HEK293 (cell line): ENCODE measurements around the gene VOPP1.
"Not testable (repeated sequence)": the region's sequence is repeated elsewhere in the genome, so short reads cannot be mapped to it uniquely, and the experiment has no call there.

Experiments
- CTCF ChIA-PET: fragments of 350-600 bp; formaldehyde crosslinking; extraction: SDS; loops from one replicate; lab custom pipeline; 2021; ENCODE audit warnings: antibody characterized with exemption; lab: Yijun Ruan, JAX
- POLR2A ChIA-PET: fragments of 300-600 bp; formaldehyde crosslinking; extraction: SDS; loops from one replicate; lab custom pipeline; 2020; ENCODE audit warnings: antibody characterized with exemption, inconsistent platforms; lab: Yijun Ruan, JAX
- H3K27ac ChIP-seq: fragments of 200-500 bp; sonication (Bioruptor generic); 2 replicates; pipeline ENCODE4 v1.5.1; 2014; ENCODE audit warnings: low read depth, low read length, control low read depth, inconsistent platforms; ENCODE audit errors: extremely low read depth
- H3K36me3 ChIP-seq, 2 experiments: fragments of 200-500 bp in 1 of 2; sonication (Bioruptor generic) in 1 of 2; 1 replicate in 1 of 2; 2 replicates in 1 of 2; pipeline ENCODE4 v1.5.1; 2014 to 2017; ENCODE audit warnings: inconsistent platforms in 2 of 2, low read length in 2 of 2; ENCODE audit not compliant: control insufficient read depth in 2 of 2, insufficient read depth in 1 of 2
- H3K4me1 ChIP-seq: fragments of 200-500 bp; sonication (Bioruptor generic); 2 replicates; pipeline ENCODE4 v1.5.1; 2014; ENCODE audit warnings: mild to moderate bottlenecking, low read length, inconsistent platforms; ENCODE audit not compliant: control insufficient read depth, insufficient read depth
- H3K4me3 ChIP-seq: 2 replicates; pipeline ENCODE4 v1.5.1; 2011; ENCODE audit warnings: low read depth, mild to moderate bottlenecking, control low read depth, low read length, moderate library complexity
- H3K9me3 ChIP-seq: fragments of 200-500 bp; sonication (Bioruptor generic); 2 replicates; pipeline ENCODE4 v1.5.1; 2014; ENCODE audit warnings: low read depth, low read length, inconsistent platforms; ENCODE audit not compliant: control insufficient read depth, insufficient read depth
- GFI1B ChIP-seq: fragments of 450-650 bp; formaldehyde crosslinking; IDR thresholded peaks from 2 replicates; pipeline ENCODE4 v1.5.1; 2016; ENCODE audit warnings: missing biosample characterization, missing genetic modification characterization
- KLF8 ChIP-seq: fragments of 450-650 bp; formaldehyde crosslinking; IDR thresholded peaks from 2 replicates; pipeline ENCODE4 v1.5.1; 2016; ENCODE audit warnings: missing biosample characterization, missing genetic modification characterization
- OVOL3 ChIP-seq: fragments of 450-650 bp; formaldehyde crosslinking; IDR thresholded peaks from 2 replicates; pipeline ENCODE4 v1.5.1; 2016; ENCODE audit warnings: missing biosample characterization, missing genetic modification characterization
- REPIN1 ChIP-seq: fragments of 450-650 bp; formaldehyde crosslinking; IDR thresholded peaks from 2 replicates; pipeline ENCODE4 v1.5.1; 2017; ENCODE audit warnings: missing biosample characterization, missing genetic modification characterization, low read depth
- SP7 ChIP-seq: fragments of 450-650 bp; formaldehyde crosslinking; IDR thresholded peaks from 2 replicates; pipeline ENCODE4 v1.5.1; 2016; ENCODE audit warnings: missing biosample characterization, missing genetic modification characterization
- ZEB2 ChIP-seq: fragments of 450-650 bp; formaldehyde crosslinking; IDR thresholded peaks from 2 replicates; pipeline ENCODE4 v1.5.1; 2016; ENCODE audit warnings: missing biosample characterization, missing genetic modification characterization
- ZNF10 ChIP-seq: fragments of 450-650 bp; formaldehyde crosslinking; IDR thresholded peaks from 2 replicates; pipeline ENCODE4 v1.5.1; 2017; ENCODE audit warnings: missing biosample characterization, missing genetic modification characterization
- ZNF174 ChIP-seq: fragments of 450-650 bp; formaldehyde crosslinking; IDR thresholded peaks from 2 replicates; pipeline ENCODE4 v1.5.0; 2017; ENCODE audit warnings: missing biosample characterization, mild to moderate bottlenecking, missing genetic modification characterization
- ZNF202 ChIP-seq: fragments of 450-650 bp; formaldehyde crosslinking; IDR thresholded peaks from 2 replicates; pipeline ENCODE4 v1.5.1; 2016; ENCODE audit warnings: missing biosample characterization, missing genetic modification characterization, borderline replicate concordance
- ZNF404 ChIP-seq: fragments of 450-650 bp; formaldehyde crosslinking; IDR thresholded peaks from 2 replicates; pipeline ENCODE4 v1.5.1; 2017; ENCODE audit warnings: missing biosample characterization, missing genetic modification characterization
- ZNF423 ChIP-seq: fragments of 450-650 bp; formaldehyde crosslinking; IDR thresholded peaks from 2 replicates; pipeline ENCODE4 v1.5.1; 2016; ENCODE audit warnings: missing biosample characterization, missing genetic modification characterization
- ZNF530 ChIP-seq: fragments of 450-650 bp; formaldehyde crosslinking; IDR thresholded peaks from 2 replicates; pipeline ENCODE4 v1.5.1; 2016; ENCODE audit warnings: low read depth, missing biosample characterization, missing genetic modification characterization
- ZNF623 ChIP-seq: fragments of 450-650 bp; formaldehyde crosslinking; IDR thresholded peaks from 2 replicates; pipeline ENCODE4 v1.5.1; 2016; ENCODE audit warnings: missing biosample characterization, missing genetic modification characterization
- TF ChIP-seq, protein P1 (sequence below): fragments of 450-650 bp; formaldehyde crosslinking; IDR thresholded peaks from 2 replicates; pipeline ENCODE4 v1.5.1; 2016; ENCODE audit warnings: missing biosample characterization, missing genetic modification characterization
- TF ChIP-seq, protein P2 (sequence below): fragments of 450-650 bp; formaldehyde crosslinking; IDR thresholded peaks from 2 replicates; pipeline ENCODE4; 2016; ENCODE audit warnings: missing biosample characterization, missing genetic modification characterization
- TF ChIP-seq, protein P3 (sequence below): fragments of 450-650 bp; formaldehyde crosslinking; conservative IDR thresholded peaks from 2 replicates; pipeline ENCODE4 v1.5.1; 2016; ENCODE audit warnings: low read depth, missing biosample characterization, missing genetic modification characterization
- TF ChIP-seq, protein P4 (sequence below): fragments of 450-650 bp; formaldehyde crosslinking; IDR thresholded peaks from 2 replicates; pipeline ENCODE4 v1.5.1; 2017; ENCODE audit warnings: missing biosample characterization, missing genetic modification characterization
- TF ChIP-seq, protein P5 (sequence below): fragments of 450-650 bp; formaldehyde crosslinking; IDR thresholded peaks from 2 replicates; pipeline ENCODE4 v1.5.1; 2016; ENCODE audit warnings: missing biosample characterization, missing genetic modification characterization
- TF ChIP-seq, protein P6 (sequence below): fragments of 450-650 bp; formaldehyde crosslinking; IDR thresholded peaks from 2 replicates; pipeline ENCODE4 v1.5.1; 2016; ENCODE audit warnings: missing biosample characterization, missing genetic modification characterization

VOPP1 gene

GRCh38 chr7:55510621-55511020 is 61.7 kb downstream of the VOPP1 start:
- Histone ChIP-seq H3K4me1 (no peaks in the 10 kb centered on the region), H3K4me3 (no peak overlapping the region), H3K36me3 (no peaks in the 10 kb centered on the region; a peak in 1 of 3 replicates), H3K9me3 (no peaks in the 10 kb centered on the region), H3K27ac (no peak overlapping the region)
- TF ChIP-seq GFI1B (no peak), ZNF10 (no peak), KLF8 (tag by site-specific recombination) (no peak), REPIN1 (tag by site-specific recombination) (no peak), SP7 (tag by site-specific recombination) (no peak), ZNF623 (tag by site-specific recombination) (no peak), ZNF423 (tag by site-specific recombination) (no peak), ZNF530 (tag by site-specific recombination) (no peak), ZNF404 (tag by site-specific recombination) (no peak), OVOL3 (no peak), ZNF174 (tag by site-specific recombination) (no peak), ZNF202 (no peak), ZEB2 (tag by site-specific recombination) (no peak)
- TF ChIP-seq, protein P1, sequence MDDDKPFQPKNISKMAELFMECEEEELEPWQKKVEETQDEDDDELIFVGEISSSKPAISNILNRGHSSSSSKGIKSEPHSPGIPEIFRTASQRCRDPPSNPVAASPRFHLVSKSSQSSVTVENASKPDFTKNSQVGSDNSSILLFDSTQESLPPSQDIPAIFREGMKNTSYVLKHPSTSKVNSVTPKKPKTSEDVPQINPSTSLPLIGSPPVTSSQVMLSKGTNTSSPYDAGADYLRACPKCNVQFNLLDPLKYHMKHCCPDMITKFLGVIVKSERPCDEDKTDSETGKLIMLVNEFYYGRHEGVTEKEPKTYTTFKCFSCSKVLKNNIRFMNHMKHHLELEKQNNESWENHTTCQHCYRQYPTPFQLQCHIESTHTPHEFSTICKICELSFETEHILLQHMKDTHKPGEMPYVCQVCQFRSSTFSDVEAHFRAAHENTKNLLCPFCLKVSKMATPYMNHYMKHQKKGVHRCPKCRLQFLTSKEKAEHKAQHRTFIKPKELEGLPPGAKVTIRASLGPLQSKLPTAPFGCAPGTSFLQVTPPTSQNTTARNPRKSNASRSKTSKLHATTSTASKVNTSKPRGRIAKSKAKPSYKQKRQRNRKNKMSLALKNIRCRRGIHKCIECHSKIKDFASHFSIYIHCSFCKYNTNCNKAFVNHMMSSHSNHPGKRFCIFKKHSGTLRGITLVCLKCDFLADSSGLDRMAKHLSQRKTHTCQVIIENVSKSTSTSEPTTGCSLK (tag by site-specific recombination): no peak
- TF ChIP-seq, protein P2, sequence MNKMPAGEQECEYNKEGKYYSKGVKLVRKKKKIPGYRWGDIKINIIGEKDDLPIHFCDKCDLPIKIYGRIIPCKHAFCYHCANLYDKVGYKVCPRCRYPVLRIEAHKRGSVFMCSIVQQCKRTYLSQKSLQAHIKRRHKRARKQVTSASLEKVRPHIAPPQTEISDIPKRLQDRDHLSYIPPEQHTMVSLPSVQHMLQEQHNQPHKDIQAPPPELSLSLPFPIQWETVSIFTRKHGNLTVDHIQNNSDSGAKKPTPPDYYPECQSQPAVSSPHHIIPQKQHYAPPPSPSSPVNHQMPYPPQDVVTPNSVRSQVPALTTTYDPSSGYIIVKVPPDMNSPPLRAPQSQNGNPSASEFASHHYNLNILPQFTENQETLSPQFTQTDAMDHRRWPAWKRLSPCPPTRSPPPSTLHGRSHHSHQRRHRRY (tag by site-specific recombination): no peak
- TF ChIP-seq, protein P3, sequence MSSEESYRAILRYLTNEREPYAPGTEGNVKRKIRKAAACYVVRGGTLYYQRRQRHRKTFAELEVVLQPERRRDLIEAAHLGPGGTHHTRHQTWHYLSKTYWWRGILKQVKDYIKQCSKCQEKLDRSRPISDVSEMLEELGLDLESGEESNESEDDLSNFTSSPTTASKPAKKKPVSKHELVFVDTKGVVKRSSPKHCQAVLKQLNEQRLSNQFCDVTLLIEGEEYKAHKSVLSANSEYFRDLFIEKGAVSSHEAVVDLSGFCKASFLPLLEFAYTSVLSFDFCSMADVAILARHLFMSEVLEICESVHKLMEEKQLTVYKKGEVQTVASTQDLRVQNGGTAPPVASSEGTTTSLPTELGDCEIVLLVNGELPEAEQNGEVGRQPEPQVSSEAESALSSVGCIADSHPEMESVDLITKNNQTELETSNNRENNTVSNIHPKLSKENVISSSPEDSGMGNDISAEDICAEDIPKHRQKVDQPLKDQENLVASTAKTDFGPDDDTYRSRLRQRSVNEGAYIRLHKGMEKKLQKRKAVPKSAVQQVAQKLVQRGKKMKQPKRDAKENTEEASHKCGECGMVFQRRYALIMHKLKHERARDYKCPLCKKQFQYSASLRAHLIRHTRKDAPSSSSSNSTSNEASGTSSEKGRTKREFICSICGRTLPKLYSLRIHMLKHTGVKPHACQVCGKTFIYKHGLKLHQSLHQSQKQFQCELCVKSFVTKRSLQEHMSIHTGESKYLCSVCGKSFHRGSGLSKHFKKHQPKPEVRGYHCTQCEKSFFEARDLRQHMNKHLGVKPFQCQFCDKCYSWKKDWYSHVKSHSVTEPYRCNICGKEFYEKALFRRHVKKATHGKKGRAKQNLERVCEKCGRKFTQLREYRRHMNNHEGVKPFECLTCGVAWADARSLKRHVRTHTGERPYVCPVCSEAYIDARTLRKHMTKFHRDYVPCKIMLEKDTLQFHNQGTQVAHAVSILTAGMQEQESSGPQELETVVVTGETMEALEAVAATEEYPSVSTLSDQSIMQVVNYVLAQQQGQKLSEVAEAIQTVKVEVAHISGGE: no peak
- TF ChIP-seq, protein P4, sequence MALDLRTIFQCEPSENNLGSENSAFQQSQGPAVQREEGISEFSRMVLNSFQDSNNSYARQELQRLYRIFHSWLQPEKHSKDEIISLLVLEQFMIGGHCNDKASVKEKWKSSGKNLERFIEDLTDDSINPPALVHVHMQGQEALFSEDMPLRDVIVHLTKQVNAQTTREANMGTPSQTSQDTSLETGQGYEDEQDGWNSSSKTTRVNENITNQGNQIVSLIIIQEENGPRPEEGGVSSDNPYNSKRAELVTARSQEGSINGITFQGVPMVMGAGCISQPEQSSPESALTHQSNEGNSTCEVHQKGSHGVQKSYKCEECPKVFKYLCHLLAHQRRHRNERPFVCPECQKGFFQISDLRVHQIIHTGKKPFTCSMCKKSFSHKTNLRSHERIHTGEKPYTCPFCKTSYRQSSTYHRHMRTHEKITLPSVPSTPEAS (tag by site-specific recombination): no peak
- TF ChIP-seq, protein P5, sequence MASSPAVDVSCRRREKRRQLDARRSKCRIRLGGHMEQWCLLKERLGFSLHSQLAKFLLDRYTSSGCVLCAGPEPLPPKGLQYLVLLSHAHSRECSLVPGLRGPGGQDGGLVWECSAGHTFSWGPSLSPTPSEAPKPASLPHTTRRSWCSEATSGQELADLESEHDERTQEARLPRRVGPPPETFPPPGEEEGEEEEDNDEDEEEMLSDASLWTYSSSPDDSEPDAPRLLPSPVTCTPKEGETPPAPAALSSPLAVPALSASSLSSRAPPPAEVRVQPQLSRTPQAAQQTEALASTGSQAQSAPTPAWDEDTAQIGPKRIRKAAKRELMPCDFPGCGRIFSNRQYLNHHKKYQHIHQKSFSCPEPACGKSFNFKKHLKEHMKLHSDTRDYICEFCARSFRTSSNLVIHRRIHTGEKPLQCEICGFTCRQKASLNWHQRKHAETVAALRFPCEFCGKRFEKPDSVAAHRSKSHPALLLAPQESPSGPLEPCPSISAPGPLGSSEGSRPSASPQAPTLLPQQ (tag by site-specific recombination): no peak
- TF ChIP-seq, protein P6, sequence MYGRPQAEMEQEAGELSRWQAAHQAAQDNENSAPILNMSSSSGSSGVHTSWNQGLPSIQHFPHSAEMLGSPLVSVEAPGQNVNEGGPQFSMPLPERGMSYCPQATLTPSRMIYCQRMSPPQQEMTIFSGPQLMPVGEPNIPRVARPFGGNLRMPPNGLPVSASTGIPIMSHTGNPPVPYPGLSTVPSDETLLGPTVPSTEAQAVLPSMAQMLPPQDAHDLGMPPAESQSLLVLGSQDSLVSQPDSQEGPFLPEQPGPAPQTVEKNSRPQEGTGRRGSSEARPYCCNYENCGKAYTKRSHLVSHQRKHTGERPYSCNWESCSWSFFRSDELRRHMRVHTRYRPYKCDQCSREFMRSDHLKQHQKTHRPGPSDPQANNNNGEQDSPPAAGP: no peak
- POLR2A ChIA-PET: no interaction called here
- CTCF ChIA-PET: interaction anchor here (0.6 kb wide), 1 partner anchor 553 kb away, joined by 3 read pairs; the partner anchor contains the start of gene SUMF2

- POLR2A ChIA-PET, H3K4me3 ChIP-seq, H3K27ac ChIP-seq, H3K36me3 ChIP-seq, CTCF ChIA-PET, H3K4me1 ChIP-seq, H3K9me3 ChIP-seq: not testable (repeated sequence)
These were observed 62.1 kb downstream of the VOPP1 start for GRCh38 chr7:55510206-55510605.
